ENCODE measurements around the gene ATP8B4. TPM values are rescaled to one million over a fixed set of nuclear protein-coding genes. Genes with fewer than 3 reads are reported as not detected.

ATP8B4 gene
- total and polyA plus RNA-seq, 10 donors, result 1.7 to 42.8 (median 27.7) TPM

DNA sequence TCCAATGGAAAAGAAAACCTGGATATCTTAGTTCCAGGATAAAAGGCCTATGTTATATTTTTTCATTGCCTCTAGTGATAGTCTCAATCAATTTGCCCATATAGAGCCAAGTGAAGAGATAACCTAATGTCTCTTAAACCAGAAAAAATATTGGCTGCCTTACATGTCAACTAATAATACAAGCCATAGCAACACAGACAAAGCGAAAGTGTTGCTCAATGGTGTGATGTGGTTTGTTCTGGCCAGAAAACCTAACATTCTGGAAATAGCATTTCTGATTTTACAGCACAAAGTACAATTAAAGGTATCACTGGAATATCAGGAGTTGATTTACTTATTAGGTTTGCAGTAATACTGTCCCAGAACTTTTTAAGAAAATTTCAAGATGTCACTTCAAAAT is 101.5 kb downstream of the ATP8B4 start:
- H3K36me3 ChIP-seq, result peaks cover 0 to 18% (median 0%) of the 10 kb centered on the region in 6 donors
- intact Hi-C loops (cut with DNase I; ENCODE audit: low total_unique reads), result no loop called here
- H3K4me3 ChIP-seq, result no peak overlapping the region
- no peak for DNase-seq
- peak overlapping the region in 1 of 8 donors; percentile 1 for H3K27ac ChIP-seq
- WGBS, 5 donors, result 32 to 82% (median 62%) methylated on average over 1 of the region's 1 CpG
- no peaks in the 10 kb centered on the region for H3K9me3 ChIP-seq
- TF ChIP-seq, protein P1, sequence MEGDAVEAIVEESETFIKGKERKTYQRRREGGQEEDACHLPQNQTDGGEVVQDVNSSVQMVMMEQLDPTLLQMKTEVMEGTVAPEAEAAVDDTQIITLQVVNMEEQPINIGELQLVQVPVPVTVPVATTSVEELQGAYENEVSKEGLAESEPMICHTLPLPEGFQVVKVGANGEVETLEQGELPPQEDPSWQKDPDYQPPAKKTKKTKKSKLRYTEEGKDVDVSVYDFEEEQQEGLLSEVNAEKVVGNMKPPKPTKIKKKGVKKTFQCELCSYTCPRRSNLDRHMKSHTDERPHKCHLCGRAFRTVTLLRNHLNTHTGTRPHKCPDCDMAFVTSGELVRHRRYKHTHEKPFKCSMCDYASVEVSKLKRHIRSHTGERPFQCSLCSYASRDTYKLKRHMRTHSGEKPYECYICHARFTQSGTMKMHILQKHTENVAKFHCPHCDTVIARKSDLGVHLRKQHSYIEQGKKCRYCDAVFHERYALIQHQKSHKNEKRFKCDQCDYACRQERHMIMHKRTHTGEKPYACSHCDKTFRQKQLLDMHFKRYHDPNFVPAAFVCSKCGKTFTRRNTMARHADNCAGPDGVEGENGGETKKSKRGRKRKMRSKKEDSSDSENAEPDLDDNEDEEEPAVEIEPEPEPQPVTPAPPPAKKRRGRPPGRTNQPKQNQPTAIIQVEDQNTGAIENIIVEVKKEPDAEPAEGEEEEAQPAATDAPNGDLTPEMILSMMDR (IDR thresholded peaks at IDR 0.05 in 8 of 11, conservative IDR thresholded peaks at IDR 0.05 in 3 of 11), result no peak
- no peak for TF ChIP-seq POLR2A (IDR thresholded peaks at IDR 0.05)
- no peak for TF ChIP-seq POLR2AphosphoS5 (IDR thresholded peaks at IDR 0.05)
- no peaks in the 10 kb centered on the region for H3K4me1 ChIP-seq
- no peaks in the 10 kb centered on the region for H3K27me3 ChIP-seq (replicated peaks in 1 of 7)

GRCh38 chr15:50016951-50017350 is 102.1 kb downstream of the ATP8B4 start:
- H3K4me3 ChIP-seq, result no peak overlapping the region
- H3K9me3 ChIP-seq, result no peaks in the 10 kb centered on the region
- H3K27ac ChIP-seq, result no peak overlapping the region
- H3K27me3 ChIP-seq (replicated peaks in 1 of 7), result no peaks in the 10 kb centered on the region
- DNase-seq, result no peak
- H3K4me1 ChIP-seq, result no peaks in the 10 kb centered on the region
- intact Hi-C loops (cut with DNase I; ENCODE audit: low total_unique reads), result no loop called here
- 43 to 95% (median 67%) methylated on average over 2 of the region's 2 CpGs for WGBS, 5 donors
- peaks cover 0 to 18% (median 0%) of the 10 kb centered on the region in 6 donors for H3K36me3 ChIP-seq
- TF ChIP-seq, protein P1 (IDR thresholded peaks at IDR 0.05 in 8 of 11, conservative IDR thresholded peaks at IDR 0.05 in 3 of 11), result no peak
- TF ChIP-seq POLR2AphosphoS5 (IDR thresholded peaks at IDR 0.05) (no peak), POLR2A (IDR thresholded peaks at IDR 0.05) (no peak)

- H3K27ac ChIP-seq, result no peak overlapping the region
- intact Hi-C loops (cut with DNase I; ENCODE audit: low total_unique reads), result no loop called here
- no peak overlapping the region for H3K4me3 ChIP-seq
- no peak for TF ChIP-seq POLR2AphosphoS5 (IDR thresholded peaks at IDR 0.05)
- no peak for TF ChIP-seq POLR2A (IDR thresholded peaks at IDR 0.05)
- TF ChIP-seq, protein P1 (IDR thresholded peaks at IDR 0.05 in 8 of 11, conservative IDR thresholded peaks at IDR 0.05 in 3 of 11), result no peak
- H3K27me3 ChIP-seq (replicated peaks in 1 of 7), result no peaks in the 10 kb centered on the region
- peaks cover 0 to 27% (median 0%) of the 10 kb centered on the region in 6 donors for H3K36me3 ChIP-seq
- no peaks in the 10 kb centered on the region for H3K4me1 ChIP-seq
- no peak for DNase-seq
- H3K9me3 ChIP-seq, result no peaks in the 10 kb centered on the region
Observed at GRCh38 chr15:50012790-50013189, 106.2 kb downstream of the ATP8B4 start.

DNA sequence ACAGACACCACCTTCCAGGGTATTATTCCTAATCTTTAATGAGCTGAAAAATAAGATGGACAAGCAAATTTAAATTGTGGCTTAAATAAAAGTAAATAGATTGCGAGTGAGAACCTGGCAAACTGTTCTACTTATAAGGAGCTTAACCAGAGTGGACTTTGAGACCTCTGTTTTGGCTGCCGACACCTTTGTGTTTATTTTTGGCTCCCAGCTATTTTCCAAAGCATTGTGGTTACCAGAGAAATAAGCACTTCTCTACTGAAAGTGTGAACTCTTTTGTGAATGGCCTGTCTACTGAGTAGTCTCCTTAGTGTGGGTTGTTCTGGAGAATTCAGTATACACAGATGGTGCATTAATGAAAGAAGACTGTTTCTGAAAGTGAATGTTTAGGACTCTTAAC is 109.4 kb downstream of the ATP8B4 start:
- TF ChIP-seq POLR2A (IDR thresholded peaks at IDR 0.05) (no peak), POLR2AphosphoS5 (IDR thresholded peaks at IDR 0.05) (no peak)
- TF ChIP-seq, protein P1 (IDR thresholded peaks at IDR 0.05 in 8 of 11, conservative IDR thresholded peaks at IDR 0.05 in 3 of 11), result no peak
- Histone ChIP-seq H3K27ac (no peak overlapping the region), H3K27me3 (replicated peaks in 1 of 7) (no peaks in the 10 kb centered on the region), H3K4me1 (no peaks in the 10 kb centered on the region), H3K9me3 (no peaks in the 10 kb centered on the region), H3K36me3 (peaks cover 0 to 28% (median 0%) of the 10 kb centered on the region in 6 donors), H3K4me3 (no peak overlapping the region)
- no peak for DNase-seq
- WGBS, 5 donors, result 80 to 89% (median 86%) methylated on average over 2 of the region's 2 CpGs
- intact Hi-C loops (cut with DNase I; ENCODE audit: low total_unique reads), result no loop called here

All from spleen (tissue), 11 donors.